Pancreas (tissue), 10 donors: Measurements from ENCODE around the gene ASTN2. TPM values are rescaled to one million over a fixed set of nuclear protein-coding genes. Genes with fewer than 3 reads are reported as not detected.

Experiments used
- ATAC-seq, 4 donors: fragments of 200-7000 bp; cut with Tn5 transposase; one replicate each; pipeline versions ENCODE4 v1.8.0 to v1.9.1; 2020; ENCODE audit warnings: mild to moderate bottlenecking in 4 of 4, moderate library complexity in 4 of 4
- DNase-seq, 6 donors: peaks; one replicate each; pipeline ENCODE4 v3.0.0-alpha.2; 2020
- FAIRE-seq: peaks from 2 replicates; lab custom pipeline; 2012; peaks lifted over from hg19 to GRCh38; lab: Jason Lieb, UNC
- H3K27ac ChIP-seq, 4 donors: fragments of 200-600 bp; sonication (generic); 1 replicate in 3 of 4; 2 replicates in 1 of 4; pipeline versions ENCODE4 v1.5.0 to v1.8.0; 2020
- H3K27me3 ChIP-seq, 4 donors: fragments of 200-600 bp; one replicate each; pipeline ENCODE4 v1.8.0; 2021
- H3K36me3 ChIP-seq, 3 donors: fragments of 200-600 bp; sonication (generic) in 1 of 3; one replicate each; pipeline versions ENCODE4 v1.5.0 to v1.8.0; 2020 to 2021
- H3K4me1 ChIP-seq, 3 donors: fragments of 200-600 bp; one replicate each; pipeline ENCODE4 v1.8.0; 2021
- H3K4me3 ChIP-seq, 4 donors: fragments of 200-600 bp; sonication (generic) in 2 of 4; one replicate each; pipeline versions ENCODE4 v1.5.0 to v1.8.0; 2020 to 2021
- H3K9me3 ChIP-seq, 4 donors: fragments of 200-600 bp; one replicate each; pipeline ENCODE4 v1.8.0; 2021
- WGBS, 2 donors: extraction: QIAGEN DNeasy Blood & Tissue Kit; methylation state at CpG; one replicate each; pipeline ENCODE4 v1.1.7; 2013; 5-methylcytosine and 5-hydroxymethylcytosine counted together
- intact Hi-C, 3 donors: fragments of 100-400 bp; cut with DNase I; formaldehyde crosslinking; loops; one replicate each; pipeline versions ENCODE4 v1.11.1 to v1.14.2; 2022
- polyA plus RNA-seq, 2 donors: library from polyadenylated mRNA; stranded (reverse); fragments of 200-250 nt; gene quantifications; one replicate each; pipeline ENCODE4 v1.2.3, GENCODE V29; 2013
- total RNA-seq, 6 donors: library from RNA; stranded (reverse); fragmentation: NEBNext Ultra II Directional in 4 of 6; extraction: Animal tissue kit (Norgen Biotek cat#: 25700) in 4 of 6; gene quantifications; one replicate each; pipeline versions ENCODE4 v1.2.1 to v1.2.4, GENCODE V29; 2021 to 2023
- TF ChIP-seq, protein P1 (sequence below), 4 donors: fragments of 200-600 bp; sonication (generic) in 3 of 4; IDR thresholded peaks; one replicate each; pipeline versions ENCODE4 v1.5.0 to v1.8.0; 2021; ENCODE audit warnings: antibody characterized with exemption in 4 of 4
- donor health status: healthy with polysubstance abuse.
- donor health status: DM: no; HTN: no; CAD: no; lungs with moderate emphysema.
- donor health status: DM: no; HTN: no; CAD: no.
- donor health status: control.
- donor health status: control.
- donor health status: Bipolar disorder and iron deficiency.
- donor health status: DM: yes; HTN: yes; CAD: no.
- donor health status: DM: no; HTN: no; CAD: no.
- donor health status: DM: no; HTN: no; CAD: no.
- donor health status: DM: yes; HTN: yes; CAD: no.

Gene ASTN2
- total and polyA plus RNA-seq, 8 donors = 1.3 to 11.9 (median 6.7) TPM

DNA sequence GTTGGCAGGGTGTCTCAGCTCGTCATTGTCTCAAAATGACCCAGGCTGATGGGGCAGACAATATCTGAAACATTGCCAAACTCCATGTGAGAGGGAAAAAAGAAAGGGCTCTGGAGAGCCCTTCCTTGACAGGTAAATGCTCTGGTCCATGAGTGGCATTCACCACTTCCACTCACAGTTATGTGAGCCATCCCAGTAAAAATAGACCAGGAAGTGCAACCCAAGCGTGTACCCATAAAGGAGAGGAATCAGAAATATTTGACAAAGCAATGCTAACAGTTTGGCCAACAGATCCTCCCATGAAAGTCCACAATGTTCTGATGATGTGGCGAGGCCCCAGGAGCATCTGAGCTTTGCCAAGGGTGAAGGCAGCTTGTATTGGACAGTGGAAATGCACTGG lies 49.4 kb downstream of the ASTN2 start:
- ATAC-seq = no peak
- no peaks in the 10 kb centered on the region for H3K27me3 ChIP-seq
- TF ChIP-seq, protein P1, sequence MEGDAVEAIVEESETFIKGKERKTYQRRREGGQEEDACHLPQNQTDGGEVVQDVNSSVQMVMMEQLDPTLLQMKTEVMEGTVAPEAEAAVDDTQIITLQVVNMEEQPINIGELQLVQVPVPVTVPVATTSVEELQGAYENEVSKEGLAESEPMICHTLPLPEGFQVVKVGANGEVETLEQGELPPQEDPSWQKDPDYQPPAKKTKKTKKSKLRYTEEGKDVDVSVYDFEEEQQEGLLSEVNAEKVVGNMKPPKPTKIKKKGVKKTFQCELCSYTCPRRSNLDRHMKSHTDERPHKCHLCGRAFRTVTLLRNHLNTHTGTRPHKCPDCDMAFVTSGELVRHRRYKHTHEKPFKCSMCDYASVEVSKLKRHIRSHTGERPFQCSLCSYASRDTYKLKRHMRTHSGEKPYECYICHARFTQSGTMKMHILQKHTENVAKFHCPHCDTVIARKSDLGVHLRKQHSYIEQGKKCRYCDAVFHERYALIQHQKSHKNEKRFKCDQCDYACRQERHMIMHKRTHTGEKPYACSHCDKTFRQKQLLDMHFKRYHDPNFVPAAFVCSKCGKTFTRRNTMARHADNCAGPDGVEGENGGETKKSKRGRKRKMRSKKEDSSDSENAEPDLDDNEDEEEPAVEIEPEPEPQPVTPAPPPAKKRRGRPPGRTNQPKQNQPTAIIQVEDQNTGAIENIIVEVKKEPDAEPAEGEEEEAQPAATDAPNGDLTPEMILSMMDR (IDR thresholded peaks at IDR 0.05) = no peak
- no peaks in the 10 kb centered on the region for H3K9me3 ChIP-seq
- intact Hi-C loops = no loop called here
- no peak overlapping the region for H3K27ac ChIP-seq
- no peaks in the 10 kb centered on the region for H3K36me3 ChIP-seq
- DNase-seq = no peak
- FAIRE-seq = no peak
- peaks cover 0 to 5% (median 0%) of the 10 kb centered on the region in 3 donors for H3K4me1 ChIP-seq
- WGBS, 2 donors = 89 to 91% methylated on average over 3 of the region's 3 CpGs
- no peak overlapping the region for H3K4me3 ChIP-seq

DNA sequence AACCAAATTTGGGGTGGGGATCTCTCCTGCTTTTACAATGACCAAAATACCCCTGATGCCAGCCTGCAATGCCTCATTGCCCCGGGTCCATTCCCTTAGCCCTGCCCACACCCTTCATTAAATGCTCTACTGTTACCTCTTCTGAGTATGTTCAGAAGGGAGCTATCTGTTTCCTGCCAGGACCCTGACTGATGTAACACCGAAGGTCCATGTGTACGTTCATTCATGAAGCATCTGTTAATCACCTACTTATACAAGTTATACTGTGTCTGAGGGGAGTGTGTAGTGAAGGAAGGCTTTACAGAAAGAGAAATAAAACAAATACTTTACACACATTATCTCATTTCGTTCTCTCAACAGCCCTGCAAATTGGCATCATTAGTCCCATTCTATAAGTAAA lies 51.9 kb downstream of the ASTN2 start:
- no peak for DNase-seq
- H3K4me3 ChIP-seq = no peak overlapping the region
- H3K27me3 ChIP-seq = no peaks in the 10 kb centered on the region
- no peak for ATAC-seq
- TF ChIP-seq, protein P1 (IDR thresholded peaks at IDR 0.05) = no peak
- H3K36me3 ChIP-seq = no peaks in the 10 kb centered on the region
- no peaks in the 10 kb centered on the region for H3K4me1 ChIP-seq
- H3K9me3 ChIP-seq = no peaks in the 10 kb centered on the region
- WGBS, 2 donors = 75 to 85% methylated on average over 4 of the region's 4 CpGs
- no peak for FAIRE-seq
- intact Hi-C loops = no loop called here
- no peak overlapping the region for H3K27ac ChIP-seq

DNA sequence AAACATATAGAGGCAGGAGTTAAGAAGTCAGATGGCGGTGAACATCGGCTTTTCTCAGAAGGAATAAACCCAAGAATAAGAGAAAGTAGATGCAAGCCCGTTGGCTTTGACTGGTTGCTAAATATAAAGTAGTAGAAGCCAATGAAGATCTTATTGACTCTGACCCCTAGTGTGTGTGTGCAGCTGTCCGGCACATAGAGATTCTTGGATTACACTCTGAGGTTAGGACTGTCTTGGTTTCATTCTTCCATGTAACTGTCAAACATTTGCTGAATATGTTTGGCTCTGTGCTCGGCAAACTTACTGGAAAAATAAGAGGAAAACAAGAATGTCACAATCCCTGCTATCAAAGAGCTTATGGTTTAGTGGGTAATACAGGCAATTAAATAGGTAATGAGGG lies 54.9 kb downstream of the ASTN2 start:
- Histone ChIP-seq H3K27ac (no peak overlapping the region), H3K4me1 (no peaks in the 10 kb centered on the region), H3K36me3 (no peaks in the 10 kb centered on the region), H3K27me3 (no peaks in the 10 kb centered on the region), H3K4me3 (no peak overlapping the region), H3K9me3 (no peaks in the 10 kb centered on the region)
- TF ChIP-seq, protein P1 (IDR thresholded peaks at IDR 0.05) = no peak
- no peak for FAIRE-seq
- 79 to 89% methylated on average over 5 of the region's 5 CpGs for WGBS, 2 donors
- no peak for ATAC-seq
- DNase-seq = no peak
- intact Hi-C loops = no loop called here

DNA sequence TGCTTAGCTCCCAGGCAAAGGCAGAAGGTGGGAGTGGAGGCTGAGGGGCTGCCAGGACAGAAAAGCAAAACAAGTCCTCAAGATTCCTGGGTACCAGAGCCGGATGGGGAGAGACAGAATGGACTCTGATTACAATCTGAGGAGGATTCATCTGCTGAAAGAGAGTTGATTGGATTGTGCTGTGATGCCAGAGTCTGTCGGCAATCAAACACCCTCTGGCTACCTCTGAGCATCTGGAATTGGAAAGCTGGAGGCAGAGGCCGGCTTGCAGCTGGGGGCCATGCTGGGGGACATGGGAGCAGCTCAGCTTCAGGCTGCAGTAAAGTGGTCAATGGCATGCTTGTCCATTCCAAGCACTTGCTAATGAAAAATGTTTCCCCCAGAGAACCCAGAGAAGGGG lies 59.3 kb downstream of the ASTN2 start:
- Histone ChIP-seq H3K36me3 (no peaks in the 10 kb centered on the region), H3K27ac (no peak overlapping the region), H3K9me3 (no peaks in the 10 kb centered on the region), H3K4me1 (no peaks in the 10 kb centered on the region), H3K4me3 (no peak overlapping the region), H3K27me3 (no peaks in the 10 kb centered on the region)
- no peak for FAIRE-seq
- no peak for DNase-seq
- intact Hi-C loops = no loop called here
- TF ChIP-seq, protein P1 (IDR thresholded peaks at IDR 0.05) = no peak
- 78 to 85% methylated on average over 3 of the region's 3 CpGs for WGBS, 2 donors
- no peak for ATAC-seq

DNA sequence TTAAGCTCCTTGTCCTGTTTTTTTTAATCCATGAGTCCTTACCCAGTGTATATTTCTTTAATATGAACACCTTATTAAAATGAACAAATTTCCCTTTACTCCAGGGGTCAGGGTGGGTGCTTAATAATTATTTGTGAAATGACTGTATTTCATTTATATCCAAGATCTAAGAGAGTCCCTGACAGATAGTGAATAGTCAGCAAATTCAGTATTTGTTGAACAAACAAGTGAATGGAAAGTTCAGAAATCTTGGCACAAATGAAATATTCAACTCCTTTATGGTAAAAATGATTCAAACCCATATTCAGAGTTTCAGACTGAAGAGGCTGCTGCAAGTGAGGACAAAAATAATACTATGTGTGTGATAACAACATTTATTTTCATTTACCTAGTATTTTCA lies 59.9 kb downstream of the ASTN2 start:
- H3K36me3 ChIP-seq = no peaks in the 10 kb centered on the region
- ATAC-seq (no peak), FAIRE-seq (no peak), DNase-seq (no peak)
- no peaks in the 10 kb centered on the region for H3K4me1 ChIP-seq
- H3K27me3 ChIP-seq = no peaks in the 10 kb centered on the region
- intact Hi-C loops = no loop called here
- H3K4me3 ChIP-seq = no peak overlapping the region
- no peak overlapping the region for H3K27ac ChIP-seq
- H3K9me3 ChIP-seq = no peaks in the 10 kb centered on the region
- TF ChIP-seq, protein P1 (IDR thresholded peaks at IDR 0.05) = no peak
